Measurements from ENCODE around the gene CTU2.
A peak's percentile ranks its signal among the peaks of the same experiment; 100 is the strongest.

Gene CTU2

DNA sequence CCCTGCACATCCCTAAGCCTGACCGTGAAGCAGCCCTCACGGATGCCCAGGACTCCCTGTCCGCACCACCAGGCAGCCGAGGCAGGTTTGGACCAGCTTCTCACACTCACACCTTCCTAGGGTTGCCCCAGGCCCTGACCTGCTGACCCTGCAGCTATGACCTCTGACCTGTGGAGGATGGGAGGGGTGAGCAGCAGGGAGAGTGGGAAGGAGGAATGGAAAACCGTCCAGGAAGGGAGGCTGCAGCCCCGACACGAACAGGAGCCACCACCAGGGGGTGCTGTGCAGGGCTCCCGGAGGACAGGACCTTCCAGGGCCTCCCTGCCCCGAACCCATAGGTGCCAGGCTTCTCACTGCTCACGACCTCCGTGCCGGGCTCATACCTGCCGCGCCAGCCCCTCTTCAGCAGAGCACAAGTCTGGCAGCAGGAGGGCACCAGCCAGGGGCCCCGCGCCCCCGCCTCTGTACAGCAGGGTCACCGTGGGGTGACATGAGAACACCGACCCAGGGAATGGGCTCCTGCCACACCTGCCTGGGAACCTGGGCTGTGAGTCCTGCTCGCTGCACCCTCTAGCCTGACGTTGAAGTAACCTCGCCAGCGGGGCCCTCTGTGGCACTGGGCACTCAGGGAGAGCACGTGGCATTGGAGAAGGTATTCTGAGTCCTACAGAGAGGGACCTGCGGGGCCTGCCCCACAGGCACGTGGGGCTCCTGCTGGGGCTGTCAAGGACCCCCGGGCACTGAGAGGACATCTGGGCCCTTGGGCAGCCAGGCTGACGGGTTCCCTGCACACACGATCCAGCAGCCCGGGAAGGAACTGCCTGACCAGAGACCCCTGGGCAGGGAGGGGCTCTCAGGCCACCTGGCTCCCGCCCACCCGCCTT, 37.6 kb downstream of the CTU2 start:
- peak; percentile 85 for DNase-seq (ENCODE audit: low read depth, low spot score)

DNA sequence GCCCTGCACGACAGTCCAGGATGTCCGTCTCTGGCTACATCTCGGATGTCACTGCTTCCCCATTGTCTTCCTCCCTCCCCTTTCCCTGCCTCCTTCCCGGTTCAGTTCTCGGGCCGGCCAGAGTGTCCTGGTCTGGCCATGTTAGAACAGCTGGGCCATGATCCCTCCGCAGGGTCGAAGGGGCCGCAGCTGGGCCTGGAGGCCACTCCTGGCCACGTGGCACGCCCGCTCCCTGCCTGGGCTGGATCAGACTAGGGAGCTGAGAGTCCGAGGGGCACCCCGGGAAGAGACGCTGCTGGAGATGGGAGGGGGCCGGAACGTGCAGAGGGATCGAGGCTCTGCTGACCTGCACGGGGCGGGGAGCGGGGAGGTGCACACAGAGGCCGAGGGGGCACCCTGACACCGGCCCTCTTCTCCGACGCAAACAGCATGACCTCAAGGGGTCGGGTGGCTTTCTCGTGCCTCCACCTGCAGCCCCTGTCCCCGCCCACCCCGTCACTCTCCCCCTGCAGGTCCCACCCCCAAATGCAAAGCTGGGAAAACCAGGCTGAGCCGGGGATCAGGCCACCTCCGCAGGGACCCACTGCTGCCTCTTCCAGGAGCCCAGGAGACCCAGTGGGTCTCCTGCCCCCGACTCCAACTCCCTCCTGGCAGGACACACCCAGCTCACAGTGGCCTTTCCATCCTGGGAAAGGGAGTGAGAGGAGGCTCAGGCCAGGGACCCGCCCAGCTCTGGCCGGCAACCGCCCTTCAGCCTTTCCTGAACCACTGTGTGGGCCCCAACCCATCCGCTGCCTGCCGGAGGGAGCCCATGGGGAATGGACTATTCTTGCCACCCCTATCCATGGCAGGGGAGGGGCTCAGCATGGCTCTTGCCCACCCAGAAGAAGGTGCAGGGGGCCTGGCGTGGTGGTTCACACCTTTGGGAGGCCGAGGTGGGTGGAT, 38.5 kb downstream of the CTU2 start:
- DNase-seq (ENCODE audit: low read depth, low spot score), result no peak

DNA sequence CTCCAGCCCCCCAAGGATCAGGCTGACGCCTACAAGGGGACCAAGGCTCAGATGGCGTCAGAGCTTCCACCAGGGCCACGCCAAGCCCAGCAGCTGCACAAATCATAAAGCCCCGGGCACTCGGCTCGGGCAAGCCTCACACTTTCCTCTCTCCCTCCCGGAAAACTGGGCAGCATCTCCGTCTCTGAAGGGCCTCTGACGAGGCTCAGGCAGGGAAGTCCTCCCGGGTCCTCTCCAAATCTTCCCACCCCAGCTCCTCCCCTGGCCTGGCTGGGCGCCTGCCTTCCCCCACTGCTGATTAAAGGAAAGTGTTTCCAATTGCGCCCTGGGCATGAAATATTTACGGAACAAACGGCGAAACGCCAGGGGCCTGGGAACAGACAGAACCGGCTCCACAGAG, 40.2 kb downstream of the CTU2 start:
- no peak for DNase-seq (ENCODE audit: low read depth, low spot score)

DNA sequence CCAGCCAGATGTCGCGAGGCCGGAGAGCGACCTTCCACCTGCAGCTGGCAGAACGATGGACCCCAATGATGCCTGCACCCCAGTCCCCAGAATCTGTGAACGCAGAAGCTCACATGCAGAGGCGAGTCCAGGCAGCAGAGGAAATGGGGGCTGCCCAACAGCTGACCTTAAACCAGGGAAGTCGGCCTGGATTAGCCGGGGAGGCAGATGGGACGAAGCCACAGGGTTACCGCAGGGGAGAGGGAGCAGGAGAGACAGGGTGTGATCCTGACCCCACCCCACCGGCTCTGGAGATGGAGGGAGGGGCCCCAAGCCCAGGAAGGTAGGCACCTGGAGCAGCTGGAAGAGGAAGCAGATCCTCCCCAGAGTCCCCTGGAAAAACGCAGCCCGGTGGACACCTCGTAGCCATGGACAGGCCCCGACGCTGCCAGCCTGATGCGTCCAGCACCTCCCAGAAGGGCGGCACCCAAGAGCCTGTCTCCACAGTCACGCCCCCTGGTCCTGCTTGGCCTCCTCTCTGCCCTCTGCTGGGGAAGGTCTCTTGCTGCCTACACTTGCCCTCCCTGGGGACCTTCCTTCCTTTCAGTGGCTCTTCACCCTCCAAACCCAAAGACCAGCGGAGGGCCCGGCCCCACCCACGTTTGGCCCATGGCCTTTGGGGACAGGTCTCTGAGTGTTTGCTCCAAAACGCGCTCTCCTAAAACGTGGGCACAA, 41.4 kb downstream of the CTU2 start:
- DNase-seq (ENCODE audit: low read depth, low spot score), result no peak

DNA sequence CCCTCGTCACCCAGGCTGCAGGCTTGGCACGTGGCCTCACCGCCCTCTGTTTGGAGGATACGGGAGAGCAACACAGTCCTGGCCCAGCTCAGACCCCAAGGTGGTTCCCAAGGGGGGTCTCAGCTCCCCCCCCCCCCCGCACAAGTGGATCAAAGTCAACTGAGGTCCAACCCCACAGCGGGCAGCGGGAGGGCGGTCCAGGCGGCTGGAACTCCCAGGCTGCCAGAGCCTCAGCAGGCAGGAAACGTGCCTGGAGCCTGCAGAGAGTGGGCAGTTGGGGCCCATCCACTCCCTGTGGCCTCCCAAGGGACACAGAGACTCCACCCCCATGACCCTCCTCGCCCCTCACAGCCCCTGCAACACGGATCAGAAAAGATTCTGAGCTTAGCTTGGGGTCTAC, 42.1 kb downstream of the CTU2 start:
- no peak for DNase-seq (ENCODE audit: low read depth, low spot score)

DNA sequence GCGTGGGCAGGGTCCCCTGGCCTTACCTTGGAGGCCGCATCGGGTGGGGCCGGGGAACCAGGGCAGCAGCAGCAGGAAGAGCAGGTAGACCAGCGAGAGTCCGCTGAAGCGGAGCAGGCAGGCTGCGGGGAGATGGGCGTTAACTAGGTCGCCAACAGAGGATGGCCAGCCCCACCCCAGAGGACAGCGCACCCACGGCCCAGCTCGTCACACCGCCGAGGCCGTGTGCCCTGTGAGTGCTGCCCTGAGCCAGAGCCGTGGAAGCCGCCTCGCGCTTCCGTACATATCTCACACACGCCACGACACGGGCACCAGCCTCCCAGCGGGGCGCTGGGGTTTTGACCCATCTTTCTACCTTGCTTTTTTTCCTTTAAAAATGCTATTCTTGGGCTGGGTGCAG, 43.1 kb downstream of the CTU2 start:
- DNase-seq (ENCODE audit: low read depth, low spot score), result no peak

DNA sequence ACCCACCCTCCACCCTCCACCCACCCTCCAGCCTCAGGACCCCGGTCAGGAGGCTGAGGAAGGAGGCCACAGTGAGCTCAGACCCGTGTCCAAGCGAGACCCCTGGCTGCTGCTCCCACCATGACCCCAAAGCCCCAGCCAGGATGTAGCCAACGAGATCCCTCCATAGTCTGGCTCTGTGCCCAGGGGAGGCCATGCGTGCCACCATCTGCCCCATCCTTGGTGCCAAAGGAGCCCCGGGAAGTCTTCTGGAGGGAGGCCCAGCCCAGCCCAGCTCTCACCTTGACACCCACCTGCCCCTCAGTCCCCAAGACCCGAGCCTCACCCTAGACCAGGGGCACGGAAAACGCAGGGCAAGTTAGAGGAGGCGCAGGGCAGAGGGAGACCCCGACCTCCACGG, 44.6 kb downstream of the CTU2 start:
- no peak for DNase-seq (ENCODE audit: low read depth, low spot score)

DNA sequence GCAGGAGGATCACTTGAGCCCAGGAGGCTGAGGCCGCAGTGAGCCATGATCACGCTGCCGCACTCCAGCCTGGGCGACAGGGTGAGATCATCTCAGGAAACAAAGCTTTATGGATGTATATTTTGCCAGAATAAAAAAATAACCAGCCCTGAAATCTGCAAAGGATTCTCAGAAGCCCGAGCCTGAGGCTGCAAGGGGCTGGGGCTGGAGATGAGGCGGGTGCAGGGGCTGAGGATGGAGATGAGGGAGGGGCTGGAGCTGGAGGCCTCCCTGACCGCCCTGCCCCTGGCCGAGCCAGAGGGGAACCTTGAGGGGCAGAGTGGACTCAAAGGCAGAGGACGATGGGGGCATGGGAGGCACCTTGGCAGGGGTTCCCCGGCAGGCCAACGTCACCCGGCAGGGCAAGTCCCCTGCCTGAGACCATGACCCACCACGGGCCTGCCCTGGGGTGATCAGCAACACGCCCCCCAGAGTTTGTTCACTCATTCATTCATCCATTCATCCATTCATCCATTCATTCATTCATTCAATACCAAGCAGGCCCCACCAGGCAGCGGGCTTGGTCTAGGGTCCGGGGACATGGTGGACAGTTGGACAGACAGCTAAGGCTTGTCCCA, 46.2 kb downstream of the CTU2 start:
- DNase-seq (ENCODE audit: low read depth, low spot score), result no peak

DNA sequence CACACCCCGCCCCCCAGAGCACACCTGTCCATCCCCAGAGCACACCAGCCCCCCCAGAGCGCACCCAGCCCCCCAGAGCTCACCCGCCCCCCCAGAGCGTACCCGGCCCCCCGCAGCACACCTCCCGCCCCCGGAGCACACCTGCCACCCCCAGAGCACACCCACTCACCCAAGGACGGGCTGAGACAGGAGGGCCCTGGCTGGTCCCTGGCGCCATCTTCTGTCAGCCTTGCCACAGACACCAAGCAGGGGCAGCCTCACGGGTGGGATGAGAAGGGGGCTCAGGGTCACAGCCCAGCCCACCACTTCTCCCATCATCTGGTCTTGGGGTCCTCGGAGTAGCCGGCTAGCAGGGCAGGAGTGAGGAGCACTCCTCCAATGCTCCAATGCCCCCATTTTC, 46.9 kb downstream of the CTU2 start:
- DNase-seq (ENCODE audit: low read depth, low spot score), result no peak

DNA sequence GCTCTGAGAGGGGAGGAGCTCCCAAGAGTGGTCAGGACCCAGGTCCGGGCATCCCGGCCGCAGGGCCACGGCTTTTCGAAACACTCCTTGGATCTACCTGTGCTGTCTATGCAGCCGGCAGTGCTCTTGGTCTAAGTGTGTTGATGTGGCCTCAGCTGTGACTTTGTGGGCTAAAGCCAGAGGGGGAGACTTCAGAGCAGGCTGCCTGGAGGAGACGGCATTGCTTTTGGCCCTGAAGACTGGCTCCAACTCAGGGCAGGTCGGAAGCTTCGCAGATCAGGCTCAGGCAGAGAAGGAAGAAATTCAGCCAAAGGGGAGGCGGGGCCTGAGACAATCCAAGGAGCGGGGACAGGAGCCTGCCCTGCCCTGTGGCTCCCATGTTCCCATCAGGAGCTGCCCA, 47.3 kb downstream of the CTU2 start:
- DNase-seq (ENCODE audit: low read depth, low spot score), result no peak

DNA sequence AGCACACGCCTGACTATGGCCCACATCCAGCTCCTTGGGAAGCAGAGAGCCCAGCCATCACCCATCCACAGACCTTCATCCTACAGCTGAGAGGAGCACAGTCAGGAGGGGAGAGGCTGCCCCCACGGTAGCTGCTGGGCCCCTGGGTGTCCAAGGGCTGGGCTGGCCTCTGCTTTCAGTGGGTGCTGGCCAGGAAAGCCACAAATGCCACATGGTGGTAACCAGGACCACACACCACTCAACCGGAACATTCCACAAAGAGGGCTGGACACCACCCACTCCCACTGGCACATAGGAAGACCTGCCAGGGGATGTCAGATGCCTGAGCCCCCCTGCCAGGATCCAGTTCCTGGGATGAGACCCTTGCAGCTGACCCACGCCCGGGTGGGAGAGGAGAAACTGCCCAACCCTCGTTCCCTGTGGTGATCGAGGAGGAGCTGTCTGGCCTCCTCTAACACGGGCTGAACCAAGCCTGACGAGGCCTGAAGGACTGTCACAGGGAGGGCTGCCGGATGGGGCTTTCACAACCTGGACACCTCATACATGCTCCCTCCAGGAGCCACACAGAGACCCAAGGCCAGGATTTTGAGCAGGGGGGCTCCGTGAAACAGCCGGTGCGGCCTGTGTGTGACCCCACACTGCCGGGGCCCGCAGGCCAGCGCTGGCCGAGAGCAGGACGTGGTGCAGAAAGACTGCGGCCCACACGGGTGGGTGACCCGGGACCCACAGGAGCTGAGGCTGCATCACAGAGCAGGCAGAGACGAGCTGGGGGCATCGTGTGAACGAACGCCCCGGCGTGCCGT, 48.0 kb downstream of the CTU2 start:
- DNase-seq (ENCODE audit: low read depth, low spot score), result peak; percentile 57

DNA sequence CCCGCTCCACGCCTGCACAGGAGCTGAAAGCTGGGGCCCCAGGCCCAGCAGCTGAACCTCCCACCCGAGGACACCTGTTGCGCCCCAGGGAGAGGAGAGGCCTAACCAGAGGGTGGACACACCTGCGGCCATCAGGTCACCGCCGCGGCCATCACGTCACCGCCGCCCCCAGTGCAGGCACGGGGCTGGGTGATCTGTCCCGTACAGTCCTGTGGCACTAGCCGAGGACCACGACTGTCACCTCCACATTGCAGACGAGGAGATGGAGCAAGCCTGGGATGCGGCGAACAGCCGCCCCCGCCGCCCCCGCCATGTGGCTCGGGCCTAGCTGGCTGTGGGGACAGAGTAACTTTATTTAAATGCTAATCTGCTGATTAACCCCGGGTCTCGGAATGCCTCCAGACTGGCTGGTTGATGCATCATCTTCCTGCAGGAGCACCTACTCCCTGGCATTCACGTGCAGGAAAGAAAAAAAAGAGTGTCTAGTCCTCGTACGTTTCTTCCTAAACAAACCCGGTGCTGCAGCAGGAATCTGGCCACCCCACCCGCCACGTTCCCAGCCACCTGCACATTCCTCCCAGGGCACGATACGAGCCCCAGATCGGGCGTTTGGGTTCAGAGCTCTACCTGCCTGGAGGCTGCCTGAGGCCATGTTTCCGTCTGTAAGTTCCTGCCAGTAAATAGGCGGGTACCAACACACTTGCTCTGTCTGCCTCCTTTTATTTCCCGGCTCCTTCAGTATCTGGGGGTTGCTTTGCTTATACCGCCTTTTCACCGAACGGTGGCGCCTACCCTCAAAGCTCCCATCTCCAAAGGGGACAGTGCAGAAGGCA, 48.8 kb downstream of the CTU2 start:
- DNase-seq (ENCODE audit: low read depth, low spot score), result peak; percentile 63

DNA sequence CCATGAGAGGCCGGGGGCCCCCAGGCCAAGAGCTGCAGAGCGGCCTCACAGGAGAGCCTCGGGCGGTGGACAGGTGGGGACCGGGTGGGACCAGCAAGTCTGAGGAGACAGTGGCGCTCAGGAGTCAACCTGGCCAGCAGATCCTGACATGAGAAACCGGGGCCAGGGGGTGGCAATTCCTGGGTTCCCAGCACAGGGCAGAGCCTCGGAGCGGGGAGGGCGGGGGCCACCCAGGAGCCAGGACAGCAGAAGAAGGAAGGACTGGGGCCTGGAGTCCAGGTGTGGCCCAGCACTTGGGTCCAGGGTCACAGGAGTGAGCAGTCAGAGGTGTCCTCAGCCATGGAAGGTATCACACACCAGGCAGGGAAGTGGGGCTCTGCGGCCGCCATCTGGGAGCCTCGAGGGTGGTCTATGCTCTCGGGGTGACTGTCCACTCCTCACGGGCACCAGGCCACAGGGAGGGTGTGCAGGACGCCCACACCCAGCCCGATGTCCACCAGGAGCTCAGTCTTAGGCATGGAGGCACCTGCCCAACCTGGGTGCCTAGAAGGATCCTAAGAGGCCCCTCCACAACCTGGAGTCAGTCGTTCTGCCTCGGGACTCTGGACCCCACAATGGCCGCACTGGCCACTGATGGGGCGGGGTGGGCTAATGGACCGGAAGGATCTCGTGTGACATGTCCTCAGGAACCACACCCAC, 49.6 kb downstream of the CTU2 start:
- no peak for DNase-seq (ENCODE audit: low read depth, low spot score)

DNA sequence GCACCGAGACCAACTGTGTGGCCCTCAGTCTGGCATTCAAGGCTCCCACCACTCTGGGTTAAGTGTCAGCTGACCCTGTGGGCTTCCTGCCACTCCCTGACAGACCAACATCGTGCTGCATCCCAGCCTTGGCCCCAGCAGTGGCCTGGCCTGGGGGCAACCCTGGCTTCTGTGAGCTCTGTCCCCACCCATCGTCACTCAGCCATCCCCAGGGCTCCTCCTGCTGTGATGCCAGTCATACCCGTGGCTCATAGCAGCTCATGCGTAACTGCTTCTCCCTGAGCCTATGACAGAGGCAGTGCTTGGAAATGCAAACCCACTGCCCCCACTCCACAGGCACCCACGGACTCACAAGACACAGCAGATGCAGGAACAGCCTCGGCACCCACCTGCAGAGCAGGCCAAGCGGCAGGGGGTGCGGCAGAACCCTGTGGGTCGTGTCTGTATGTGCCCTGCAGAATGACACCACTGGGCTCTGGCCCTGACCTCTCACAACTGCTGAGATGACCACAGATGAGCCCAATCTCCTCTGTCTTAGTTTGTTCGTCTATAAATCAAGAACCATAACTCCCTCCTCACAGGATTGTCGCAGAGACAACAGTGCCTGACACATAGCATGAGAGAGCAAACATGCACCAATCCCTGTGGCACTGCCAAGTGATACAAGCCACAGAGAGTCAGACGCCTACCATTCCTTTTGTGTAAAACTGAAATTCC, 52.1 kb downstream of the CTU2 start:
- no peak for DNase-seq (ENCODE audit: low read depth, low spot score)

DNA sequence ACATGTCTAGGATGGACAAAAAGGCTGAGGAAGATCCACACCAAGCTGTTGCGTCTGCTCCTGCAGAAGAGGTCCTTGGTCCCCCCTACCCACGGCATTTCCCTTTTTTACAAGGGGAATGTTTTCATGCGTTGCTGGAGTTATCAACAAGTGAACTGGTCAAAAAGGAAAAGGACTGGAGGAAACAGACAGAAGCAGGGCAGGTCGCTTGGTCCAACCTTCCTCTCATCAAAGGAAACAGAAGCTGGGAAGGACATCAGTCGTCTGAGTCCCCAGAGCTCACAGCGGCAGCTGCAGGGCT, 52.6 kb downstream of the CTU2 start:
- DNase-seq (ENCODE audit: low read depth, low spot score), result no peak

DNA sequence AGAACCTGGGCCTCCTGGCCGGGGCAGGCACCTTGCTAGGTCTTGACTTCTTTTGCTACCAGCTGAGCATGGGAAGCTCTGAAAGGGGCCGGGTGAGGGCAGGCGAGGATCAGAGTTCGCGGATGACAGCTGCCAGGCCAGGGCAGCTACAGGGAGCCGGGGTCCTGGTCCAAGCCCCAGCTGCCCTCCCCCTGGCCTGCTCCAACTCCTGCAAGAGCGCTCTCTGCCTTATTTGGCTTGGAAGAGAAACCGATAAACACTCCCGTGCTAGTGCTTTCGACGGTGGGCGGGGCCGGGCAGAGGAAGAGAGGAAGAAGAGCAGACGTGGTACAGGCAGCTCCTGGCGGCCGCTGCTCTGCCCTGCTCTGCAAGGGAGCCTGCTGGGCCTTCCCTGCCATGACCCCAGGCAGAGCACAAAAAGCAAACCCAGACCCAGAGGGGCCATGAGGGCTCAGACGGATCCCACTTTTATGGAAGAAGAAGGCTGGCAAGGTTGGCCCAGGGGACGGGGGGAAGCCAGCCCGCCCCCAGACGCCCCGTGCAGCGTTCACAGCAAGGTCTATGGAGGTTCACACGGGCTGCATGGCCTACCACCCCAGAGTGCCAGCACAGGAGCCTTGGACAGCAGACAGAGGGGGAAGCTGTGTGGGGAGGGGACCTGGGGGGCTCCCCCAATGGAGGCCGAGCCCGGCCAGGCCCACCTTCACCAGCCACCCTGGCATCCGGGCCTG, 53.1 kb downstream of the CTU2 start:
- no peak for DNase-seq (ENCODE audit: low read depth, low spot score)

DNA sequence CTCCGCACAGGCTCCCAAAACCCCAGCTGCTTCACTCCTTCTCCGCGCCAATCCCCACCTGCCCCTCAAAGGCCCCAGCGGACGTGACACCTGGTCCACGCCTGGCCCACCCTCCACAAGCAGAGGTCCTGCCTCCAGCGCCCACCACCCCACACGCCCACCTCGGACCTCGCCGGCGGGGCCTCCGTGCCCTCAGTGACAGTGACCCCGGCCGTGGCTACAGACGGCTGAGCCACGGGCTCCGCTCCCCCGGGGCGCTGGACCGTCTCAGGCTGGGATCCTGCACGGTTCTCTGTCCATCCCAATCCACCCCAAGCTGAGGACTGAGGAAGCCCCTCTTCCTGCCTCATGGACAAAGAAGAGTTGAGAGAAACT, 53.7 kb downstream of the CTU2 start:
- DNase-seq (ENCODE audit: low read depth, low spot score), result no peak

Measured in astrocyte of the hippocampus (primary cell).